HFFc6 (cell line): ENCODE measurements around the gene PHAF1. TPM values are rescaled to one million over a fixed set of nuclear protein-coding genes. Genes with fewer than 3 reads are reported as not detected.
A peak's percentile ranks its signal among the peaks of the same experiment; 100 is the strongest.

Source experiments
- DNase-seq: peaks from one replicate; pipeline ENCODE4 v3.0.0-alpha.2; 2018
- H3K27ac Mint-ChIP-seq: 2 replicates; pipeline ENCODE4 v1.8.0; 2020; ENCODE audit warnings: mild to moderate bottlenecking, mixed read lengths
- H3K27me3 Mint-ChIP-seq: 2 replicates; pipeline ENCODE4 v1.8.0; 2021; ENCODE audit warnings: mild to moderate bottlenecking, moderate library complexity, mixed read lengths; ENCODE audit not compliant: insufficient read depth
- H3K36me3 Mint-ChIP-seq: 2 replicates; pipeline ENCODE4 v1.8.0; 2021; ENCODE audit warnings: low read depth, mixed read lengths
- H3K4me1 Mint-ChIP-seq: 2 replicates; pipeline ENCODE4 v1.8.0; 2020; ENCODE audit warnings: low read depth, mixed read lengths
- H3K4me3 Mint-ChIP-seq: 2 replicates; pipeline ENCODE4 v1.8.0; 2020; ENCODE audit warnings: mild to moderate bottlenecking, moderate library complexity, mixed read lengths
- H3K9me3 Mint-ChIP-seq: 2 replicates; pipeline ENCODE4 v1.8.0; 2020; ENCODE audit warnings: mild to moderate bottlenecking, mixed read lengths
- total RNA-seq, 6 experiments: library from RNA; stranded (reverse); fragmentation: NEBNext Ultra II Directional; extraction: Animal tissue kit (Norgen Biotek cat#: 25700); gene quantifications; 2 replicates in 1 of 6; 3 replicates in 5 of 6; pipeline ENCODE4 v1.2.3, GENCODE V29; 2021
- TF ChIP-seq, protein P1 (sequence below): fragments of 200-600 bp; sonication (generic); IDR thresholded peaks from 2 replicates; pipeline ENCODE4 v1.5.0; 2021; ENCODE audit warnings: antibody characterized with exemption, mild to moderate bottlenecking

PHAF1 gene
- total RNA-seq, 6 experiments from 2014 or later: 10.0 to 13.8 (median 11.8) TPM

DNA sequence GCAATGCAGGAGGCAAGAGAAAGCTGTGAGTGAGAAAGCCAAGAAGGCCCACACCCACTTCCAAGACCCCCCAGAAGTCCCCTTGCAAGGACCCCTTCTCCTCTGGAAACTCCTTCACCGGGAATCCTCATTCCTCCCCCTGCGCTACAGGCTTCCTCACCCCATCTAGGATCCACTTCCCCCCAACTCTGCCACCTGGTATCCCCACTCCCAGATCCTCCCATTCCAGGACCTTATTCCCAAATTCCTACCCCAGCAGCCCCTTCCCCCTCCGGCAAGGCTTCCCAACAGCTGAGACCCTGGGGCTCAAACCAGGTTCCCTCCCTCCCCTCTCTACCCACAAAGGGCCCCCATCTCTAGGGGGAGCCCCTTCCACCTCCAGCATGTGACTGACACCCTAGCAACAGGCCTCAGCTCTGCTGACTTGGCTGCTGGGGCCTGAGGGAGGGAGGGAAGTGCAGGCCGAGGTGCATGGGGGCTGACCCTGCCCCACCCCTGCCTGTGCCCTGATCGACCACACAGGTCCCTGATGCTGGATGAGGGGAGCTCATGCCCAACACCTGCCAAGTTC lies 56.9 kb downstream of the PHAF1 start:
- Mint-ChIP-seq H3K4me3 (no peak overlapping the region), H3K27ac (no peak overlapping the region), H3K36me3 (no peaks in the 10 kb centered on the region), H3K27me3 (0 out of 2 replicates have a peak, but pooled peaks cover 10% of the 10 kb centered on the region), H3K4me1 (peaks cover 20% of the 10 kb centered on the region), H3K9me3 (no peaks in the 10 kb centered on the region)
- TF ChIP-seq, protein P1, sequence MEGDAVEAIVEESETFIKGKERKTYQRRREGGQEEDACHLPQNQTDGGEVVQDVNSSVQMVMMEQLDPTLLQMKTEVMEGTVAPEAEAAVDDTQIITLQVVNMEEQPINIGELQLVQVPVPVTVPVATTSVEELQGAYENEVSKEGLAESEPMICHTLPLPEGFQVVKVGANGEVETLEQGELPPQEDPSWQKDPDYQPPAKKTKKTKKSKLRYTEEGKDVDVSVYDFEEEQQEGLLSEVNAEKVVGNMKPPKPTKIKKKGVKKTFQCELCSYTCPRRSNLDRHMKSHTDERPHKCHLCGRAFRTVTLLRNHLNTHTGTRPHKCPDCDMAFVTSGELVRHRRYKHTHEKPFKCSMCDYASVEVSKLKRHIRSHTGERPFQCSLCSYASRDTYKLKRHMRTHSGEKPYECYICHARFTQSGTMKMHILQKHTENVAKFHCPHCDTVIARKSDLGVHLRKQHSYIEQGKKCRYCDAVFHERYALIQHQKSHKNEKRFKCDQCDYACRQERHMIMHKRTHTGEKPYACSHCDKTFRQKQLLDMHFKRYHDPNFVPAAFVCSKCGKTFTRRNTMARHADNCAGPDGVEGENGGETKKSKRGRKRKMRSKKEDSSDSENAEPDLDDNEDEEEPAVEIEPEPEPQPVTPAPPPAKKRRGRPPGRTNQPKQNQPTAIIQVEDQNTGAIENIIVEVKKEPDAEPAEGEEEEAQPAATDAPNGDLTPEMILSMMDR: no peak
- DNase-seq: no peak

DNA sequence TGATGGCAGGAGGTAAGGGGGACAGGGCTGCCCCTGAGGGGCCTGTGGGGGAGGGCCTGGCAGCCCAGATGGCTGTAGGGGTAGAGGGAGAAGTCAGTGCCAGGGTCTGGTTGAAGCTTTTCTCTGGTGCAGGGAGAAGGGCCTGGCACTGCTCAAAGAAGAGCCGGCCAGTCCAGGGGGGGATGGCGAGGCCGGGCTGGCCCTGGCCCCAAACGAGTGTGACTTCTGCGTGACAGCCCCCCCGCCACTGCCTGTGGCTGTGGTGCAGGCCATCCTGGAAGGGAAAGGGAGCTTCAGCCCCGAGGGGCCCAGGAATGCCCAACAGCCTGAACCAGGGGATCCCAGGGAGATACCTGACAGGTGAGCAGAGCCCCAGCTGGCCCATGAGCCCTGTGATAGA lies 57.8 kb downstream of the PHAF1 start:
- Mint-ChIP-seq H3K9me3 (no peaks in the 10 kb centered on the region), H3K36me3 (no peaks in the 10 kb centered on the region), H3K27ac (no peak overlapping the region), H3K27me3 (0 out of 2 replicates have a peak, but pooled peaks cover 10% of the 10 kb centered on the region), H3K4me3 (no peak overlapping the region), H3K4me1 (peaks cover 20% of the 10 kb centered on the region)
- TF ChIP-seq, protein P1: no peak
- no peak for DNase-seq

DNA sequence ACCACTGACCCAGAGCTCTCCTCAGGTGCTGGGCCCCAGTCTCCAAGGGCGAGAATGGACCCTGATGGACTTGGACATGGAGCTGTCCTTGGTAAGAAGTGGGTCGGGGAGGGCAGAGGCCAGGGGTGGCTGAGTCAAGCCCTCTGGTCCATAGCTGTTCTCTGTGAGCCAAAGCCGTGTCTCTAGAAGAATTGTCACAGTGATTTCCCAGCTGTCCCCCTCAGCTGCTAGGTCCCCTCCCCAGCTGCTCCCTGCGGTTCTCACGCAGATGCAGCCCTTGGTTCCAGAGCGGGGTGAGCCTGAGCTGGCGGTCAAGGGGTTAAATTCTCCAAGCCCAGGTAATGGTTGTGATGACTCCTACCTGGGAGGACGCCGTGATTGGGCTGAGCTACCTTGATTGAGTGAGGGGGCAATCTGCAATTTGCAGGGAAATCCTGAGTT lies 59.3 kb downstream of the PHAF1 start:
- no peak for DNase-seq
- Mint-ChIP-seq H3K27ac (no peak overlapping the region), H3K27me3 (0 out of 2 replicates have a peak, but pooled peaks cover 9% of the 10 kb centered on the region), H3K9me3 (no peaks in the 10 kb centered on the region), H3K4me3 (no peak overlapping the region), H3K36me3 (no peaks in the 10 kb centered on the region), H3K4me1 (peaks cover 32% of the 10 kb centered on the region)
- TF ChIP-seq, protein P1: no peak

DNA sequence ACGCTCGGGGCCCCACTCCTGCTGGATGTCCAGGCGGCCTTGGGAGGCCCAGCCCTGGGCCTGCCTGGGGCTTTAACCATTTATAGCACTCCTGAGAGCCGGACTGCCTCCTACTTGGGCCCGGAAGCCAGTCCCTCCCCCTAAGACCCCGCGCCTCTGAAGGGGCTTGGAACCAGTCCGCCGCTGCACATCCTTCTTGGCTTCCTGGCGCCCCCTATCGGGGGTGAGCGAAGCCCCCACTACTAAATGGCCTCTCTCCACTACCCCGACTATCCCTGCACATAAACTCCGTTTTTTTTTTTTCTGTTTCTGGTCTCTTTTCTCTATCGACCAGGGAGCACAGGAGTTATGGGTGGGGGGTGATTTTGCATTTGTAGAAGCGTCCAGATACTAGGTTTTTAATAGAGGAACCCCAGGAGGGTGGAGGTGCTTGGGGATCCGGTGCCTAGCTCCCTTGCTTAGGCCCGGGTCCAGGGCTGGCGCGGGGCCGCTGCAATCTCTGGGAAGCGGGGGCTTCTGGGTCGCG lies 60.0 kb downstream of the PHAF1 start:
- H3K9me3 Mint-ChIP-seq: no peaks in the 10 kb centered on the region

DNA sequence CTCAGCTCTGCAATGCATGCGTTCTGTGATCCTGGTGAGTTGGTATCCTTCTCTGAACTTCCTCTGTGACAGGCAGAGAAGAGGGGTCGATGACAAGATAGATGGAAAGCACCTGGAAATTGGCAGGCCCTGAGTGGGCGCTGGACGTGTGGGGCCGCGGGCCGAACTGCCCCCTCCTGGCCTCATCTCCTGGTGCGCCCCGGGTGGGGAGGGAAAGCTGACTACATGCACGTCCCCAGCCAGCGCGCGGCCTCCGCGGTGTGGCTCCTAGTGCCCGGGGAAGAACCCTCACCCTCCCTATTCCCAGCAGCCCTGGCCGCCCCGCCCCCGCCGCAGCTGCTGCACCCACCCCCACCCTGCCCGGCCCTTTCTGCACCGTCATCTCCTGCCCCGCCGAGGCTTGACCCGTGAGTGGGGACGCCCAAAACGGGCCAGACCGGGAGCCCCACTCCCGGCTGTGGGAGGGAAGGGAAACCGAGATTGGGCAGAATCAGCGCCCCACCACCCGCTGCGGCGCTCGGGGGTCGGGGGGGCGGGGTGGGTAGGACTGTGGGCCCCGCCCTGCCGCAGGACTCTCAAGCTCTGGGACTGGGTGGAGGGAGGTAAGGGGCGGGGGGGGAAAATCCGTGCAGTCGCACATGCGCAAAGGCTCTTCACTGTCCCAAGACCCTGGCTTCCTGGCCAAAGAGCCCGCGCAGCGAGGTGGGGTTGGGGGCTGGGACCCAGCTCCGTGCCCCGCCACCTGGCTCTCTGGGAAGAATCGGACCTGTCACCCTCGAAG lies 60.6 kb downstream of the PHAF1 start, which contains the start of gene NOL3:
TSS of gene NOL3 (plus strand) at position 371 of the 781 bp plus-strand sequence.
- Mint-ChIP-seq H3K4me1 (peaks cover 33% of the 10 kb centered on the region), H3K27ac (peak within 1 kb of the TSS; percentile 89), H3K9me3 (no peaks in the 10 kb centered on the region), H3K27me3 (0 out of 2 replicates have a peak, but pooled peaks cover 3% of the 10 kb centered on the region), H3K4me3 (peak within 1 kb of the TSS; percentile 92), H3K36me3 (no peaks in the 10 kb centered on the region)
- TF ChIP-seq, protein P1: no peak
- peak; percentile 62 for DNase-seq

More for the DNA sequence above, 60.0 kb downstream of the PHAF1 start:
- 0 out of 2 replicates have a peak, but pooled peaks cover 8% of the 10 kb centered on the region for H3K27me3 Mint-ChIP-seq
- no peaks in the 10 kb centered on the region for H3K36me3 Mint-ChIP-seq
- DNase-seq: no peak
- H3K4me1 Mint-ChIP-seq: peaks cover 33% of the 10 kb centered on the region
- peak overlapping the region; percentile 89 for H3K27ac Mint-ChIP-seq
- peak overlapping the region; percentile 92 for H3K4me3 Mint-ChIP-seq
- TF ChIP-seq, protein P1: peak; percentile 83
